SK-N-MC (cell line): Measurements from ENCODE around the gene NMNAT2.

Experiments used
- DNase-seq: peaks from one replicate; pipeline ENCODE4 v3.0.0-alpha.2; 2011; ENCODE audit warnings: low read depth, low spot score
- H3K27ac ChIP-seq: fragments of 200-600 bp; sonication (generic); 2 replicates; pipeline ENCODE4 v1.5.1; 2016; ENCODE audit warnings: mixed run types
- H3K36me3 ChIP-seq: fragments of 200-600 bp; sonication (generic); 2 replicates; pipeline ENCODE4 v1.6.1; 2017; ENCODE audit warnings: antibody characterized with exemption, low read length, mixed read lengths; ENCODE audit not compliant: insufficient read depth
- H3K4me3 ChIP-seq: fragments of 200-600 bp; sonication (generic); 2 replicates; pipeline ENCODE4 v1.5.1; 2016
- H3K9ac ChIP-seq: fragments of 200-600 bp; sonication (generic); 2 replicates; pipeline ENCODE4 v1.8.0; 2017; ENCODE audit warnings: mixed run types, mixed read lengths; ENCODE audit not compliant: insufficient read length
- H3K9me3 ChIP-seq: fragments of 200-600 bp; sonication (generic); 2 replicates; pipeline ENCODE4 v1.6.1; 2017; ENCODE audit warnings: low read depth, mild to moderate bottlenecking, antibody characterized with exemption, low read length, moderate library complexity, mixed read lengths
- EZH2 ChIP-seq: fragments of 200-600 bp; sonication (generic); IDR thresholded peaks from one replicate; pipeline ENCODE4 v1.6.1; 2017; ENCODE audit warnings: antibody characterized with exemption
- FOXP2 ChIP-seq: optimal IDR thresholded peaks from 2 replicates; pipeline ENCODE3; 2011; ENCODE audit warnings: mild to moderate bottlenecking, moderate library complexity; ENCODE audit not compliant: insufficient read depth; ENCODE audit errors: extremely low read length, control extremely low read depth
- POLR2AphosphoS5 ChIP-seq: IDR thresholded peaks from 2 replicates; pipeline ENCODE4 v1.6.1; 2012; ENCODE audit warnings: mild to moderate bottlenecking, low read depth, low read length, borderline replicate concordance

NMNAT2 gene

GRCh38 chr1:183226361-183226760, 191.8 kb downstream of the NMNAT2 start:
- H3K4me3 ChIP-seq = no peak overlapping the region
- TF ChIP-seq EZH2 (no peak), FOXP2 (no peak), POLR2AphosphoS5 (no peak)
- no peak for DNase-seq
- no peaks in the 10 kb centered on the region for H3K36me3 ChIP-seq
- H3K9me3 ChIP-seq = no peaks in the 10 kb centered on the region
- H3K27ac ChIP-seq = no peak overlapping the region
- no peak overlapping the region for H3K9ac ChIP-seq

- no peak for DNase-seq
- no peak overlapping the region for H3K27ac ChIP-seq
- H3K36me3 ChIP-seq = no peaks in the 10 kb centered on the region
- no peaks in the 10 kb centered on the region for H3K9me3 ChIP-seq
- no peak overlapping the region for H3K9ac ChIP-seq
- H3K4me3 ChIP-seq = no peak overlapping the region
- TF ChIP-seq POLR2AphosphoS5 (no peak), FOXP2 (no peak), EZH2 (no peak)
These were observed 194.7 kb downstream of the NMNAT2 start for GRCh38 chr1:183223467-183223866.

- no peak for DNase-seq
- no peaks in the 10 kb centered on the region for H3K36me3 ChIP-seq
- no peaks in the 10 kb centered on the region for H3K9me3 ChIP-seq
- no peak for TF ChIP-seq FOXP2
- no peak for TF ChIP-seq EZH2
- no peak for TF ChIP-seq POLR2AphosphoS5
- H3K4me3 ChIP-seq = no peak overlapping the region
- no peak overlapping the region for H3K27ac ChIP-seq
- no peak overlapping the region for H3K9ac ChIP-seq
These were observed 195.3 kb downstream of the NMNAT2 start for GRCh38 chr1:183222909-183223308.

GRCh38 chr1:183219616-183220009, 198.6 kb downstream of the NMNAT2 start:
- TF ChIP-seq EZH2 (no peak), POLR2AphosphoS5 (no peak), FOXP2 (no peak)
- DNase-seq = no peak
- no peaks in the 10 kb centered on the region for H3K36me3 ChIP-seq
- H3K9me3 ChIP-seq = no peaks in the 10 kb centered on the region
- no peak overlapping the region for H3K27ac ChIP-seq
- H3K9ac ChIP-seq = no peak overlapping the region
- H3K4me3 ChIP-seq = no peak overlapping the region

- TF ChIP-seq EZH2 = no peak
- H3K27ac ChIP-seq = no peak overlapping the region
- H3K36me3 ChIP-seq = no peaks in the 10 kb centered on the region
- no peak overlapping the region for H3K4me3 ChIP-seq
- no peaks in the 10 kb centered on the region for H3K9me3 ChIP-seq
- DNase-seq = no peak
- H3K9ac ChIP-seq = no peak overlapping the region
These were observed 199.1 kb downstream of the NMNAT2 start for GRCh38 chr1:183218971-183219615.

GRCh38 chr1:183218027-183218618, 200.1 kb downstream of the NMNAT2 start:
- Histone ChIP-seq H3K4me3 (no peak overlapping the region), H3K36me3 (no peaks in the 10 kb centered on the region), H3K9me3 (no peaks in the 10 kb centered on the region), H3K9ac (no peak overlapping the region), H3K27ac (no peak overlapping the region)
- no peak for DNase-seq
- TF ChIP-seq POLR2AphosphoS5 (no peak), FOXP2 (no peak), EZH2 (no peak)

- no peak overlapping the region for H3K27ac ChIP-seq
- no peaks in the 10 kb centered on the region for H3K36me3 ChIP-seq
These were observed 202.2 kb downstream of the NMNAT2 start for GRCh38 chr1:183215936-183216335.

GRCh38 chr1:183215076-183215720, 203.0 kb downstream of the NMNAT2 start:
- TF ChIP-seq FOXP2 = no peak
- TF ChIP-seq EZH2 = no peak
- no peak for TF ChIP-seq POLR2AphosphoS5
- Histone ChIP-seq H3K4me3 (no peak overlapping the region), H3K9ac (no peak overlapping the region), H3K9me3 (no peaks in the 10 kb centered on the region), H3K36me3 (no peaks in the 10 kb centered on the region), H3K27ac (no peak overlapping the region)
- DNase-seq = no peak

More at GRCh38 chr1:183215936-183216335, 202.2 kb downstream of the NMNAT2 start:
- Histone ChIP-seq H3K9me3 (no peaks in the 10 kb centered on the region), H3K9ac (no peak overlapping the region), H3K4me3 (no peak overlapping the region)
- TF ChIP-seq POLR2AphosphoS5 = no peak
- no peak for TF ChIP-seq FOXP2
- no peak for TF ChIP-seq EZH2
- no peak for DNase-seq
